Uterus (tissue), 2 donors: ENCODE data around the gene TBC1D2B.

Source experiments
- CTCF ChIP-seq, 4 experiments: fragments of 200-600 bp in 2 of 4; fragments of 450-650 bp in 2 of 4; sonication (generic) in 2 of 4; IDR thresholded peaks; one replicate each; pipeline ENCODE4 v1.5.1; 2016 to 2019; ENCODE audit warnings: antibody characterized with exemption in 4 of 4, mild to moderate bottlenecking in 2 of 4, moderate library complexity in 1 of 4
- POLR2A ChIP-seq, 2 donors: fragments of 450-650 bp; IDR thresholded peaks; one replicate each; pipeline ENCODE4 v1.6.1; 2016; ENCODE audit warnings: antibody characterized with exemption in 2 of 2, mild to moderate bottlenecking in 1 of 2, moderate library complexity in 1 of 2

DNA sequence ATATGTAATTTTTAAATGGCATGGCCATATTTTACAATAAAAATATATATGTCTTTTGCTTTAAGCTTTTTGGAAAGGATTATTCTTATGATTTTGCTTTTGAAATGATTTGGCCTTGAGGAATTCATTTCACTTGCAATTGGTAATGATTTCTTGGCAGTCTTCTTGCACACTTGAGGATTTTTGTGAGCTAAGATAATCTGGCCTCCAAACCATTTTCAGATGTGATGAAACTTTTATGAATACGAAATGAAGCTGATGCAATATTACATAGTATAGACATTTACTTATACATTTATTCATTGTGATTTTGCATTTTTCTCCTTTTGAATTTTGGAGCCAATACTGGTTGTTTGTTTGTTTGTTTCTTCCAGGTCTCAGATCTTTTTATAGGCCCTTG, 8.4 kb upstream of the TBC1D2B start:
- TF ChIP-seq CTCF (IDR thresholded peaks at IDR 0.05) (no peak), POLR2A (IDR thresholded peaks at IDR 0.05) (no peak)
